ENCODE results near the gene REXO2. TPM values are rescaled to one million over a fixed set of nuclear protein-coding genes. Genes with fewer than 3 reads are reported as not detected.

The REXO2 gene
- total and polyA plus RNA-seq, 5 experiments from 2014 or later: 45.8 to 65.0 (median 49.5) TPM

GRCh38 chr11:114496915-114497314 lies 57.6 kb downstream of the REXO2 start:
- DNase-seq (no peak), ATAC-seq (no peak)
- Mint-ChIP-seq H3K36me3 (peaks cover 2 to 6% (median 3%) of the 10 kb centered on the region in 3 donors), H3K27me3 (peaks cover 0 to 4% (median 0%) of the 10 kb centered on the region in 5 donors), H3K4me3 (no peak overlapping the region), H3K9me3 (peaks cover 1 to 15% (median 9%) of the 10 kb centered on the region in 9 donors), H3K27ac (no peak overlapping the region), H3K4me1 (peaks cover 0 to 2% (median 0%) of the 10 kb centered on the region in 4 donors)
- POLR2A ChIA-PET: no interaction called here

- no peaks in the 10 kb centered on the region for H3K4me1 Mint-ChIP-seq
- no peak overlapping the region for H3K27ac Mint-ChIP-seq
- ATAC-seq (no peak), DNase-seq (no peak)
- no peak overlapping the region for H3K4me3 Mint-ChIP-seq
- H3K36me3 Mint-ChIP-seq: peaks cover 2 to 8% (median 6%) of the 10 kb centered on the region in 3 donors
- POLR2A ChIA-PET: no interaction called here
- peaks cover 0 to 7% (median 4%) of the 10 kb centered on the region in 9 donors for H3K9me3 Mint-ChIP-seq
- H3K27me3 Mint-ChIP-seq: peaks cover 5 to 24% (median 8%) of the 10 kb centered on the region in 5 donors
Measured at GRCh38 chr11:114499756-114500155, 60.5 kb downstream of the REXO2 start.

Other genes starting within 250 kb of the REXO2 start
- gene NNMT, start 143.1 kb upstream of the REXO2 start, total RNA-seq: not detected
- gene NNMT, start 143.1 kb upstream of the REXO2 start, polyA plus RNA-seq: not detected
- gene C11orf71, start 39.0 kb upstream of the REXO2 start, total RNA-seq: 10 to 100 TPM; 18.2 to 18.3 TPM
- 10 to 100 TPM; 11.8 to 19.2 (median 16.1) TPM for gene C11orf71, start 39.0 kb upstream of the REXO2 start, polyA plus RNA-seq
- gene RBM7, start 38.8 kb upstream of the REXO2 start, total RNA-seq: 10 to 100 TPM; 46.2 to 46.4 TPM
- 10 to 100 TPM; 13.8 to 34.0 (median 20.3) TPM for gene RBM7, start 38.8 kb upstream of the REXO2 start, polyA plus RNA-seq
- gene NXPE1, start 120.4 kb downstream of the REXO2 start, total RNA-seq: not detected
- not detected for gene NXPE1, start 120.4 kb downstream of the REXO2 start, polyA plus RNA-seq
- not detected for gene NXPE4, start 156.3 kb downstream of the REXO2 start, total RNA-seq
- not detected for gene NXPE4, start 156.3 kb downstream of the REXO2 start, polyA plus RNA-seq
- not detected for gene NXPE2, start 239.1 kb downstream of the REXO2 start, total RNA-seq
- not detected for gene NXPE2, start 239.1 kb downstream of the REXO2 start, polyA plus RNA-seq